ENCODE results near the gene HSPB6. TPM values are rescaled to one million over a fixed set of nuclear protein-coding genes. Genes with fewer than 3 reads are reported as not detected.
"Not testable (repeated sequence)": the region's sequence is repeated elsewhere in the genome, so short reads cannot be mapped to it uniquely, and the experiment has no call there.

Gene HSPB6
- total RNA-seq, 1 donor from 2014 or later, result 0.17 TPM

- Histone ChIP-seq H3K4me3 (ENCODE audit: low read depth, low read length) (no peak overlapping the region), H3K36me3 (ENCODE audit: control insufficient read depth, insufficient read depth, low read length) (no peaks in the 10 kb centered on the region), H3K27me3 (ENCODE audit: control insufficient read depth, insufficient read depth, low read length) (peaks cover 26% of the 10 kb centered on the region)
- TF ChIP-seq, protein P1, sequence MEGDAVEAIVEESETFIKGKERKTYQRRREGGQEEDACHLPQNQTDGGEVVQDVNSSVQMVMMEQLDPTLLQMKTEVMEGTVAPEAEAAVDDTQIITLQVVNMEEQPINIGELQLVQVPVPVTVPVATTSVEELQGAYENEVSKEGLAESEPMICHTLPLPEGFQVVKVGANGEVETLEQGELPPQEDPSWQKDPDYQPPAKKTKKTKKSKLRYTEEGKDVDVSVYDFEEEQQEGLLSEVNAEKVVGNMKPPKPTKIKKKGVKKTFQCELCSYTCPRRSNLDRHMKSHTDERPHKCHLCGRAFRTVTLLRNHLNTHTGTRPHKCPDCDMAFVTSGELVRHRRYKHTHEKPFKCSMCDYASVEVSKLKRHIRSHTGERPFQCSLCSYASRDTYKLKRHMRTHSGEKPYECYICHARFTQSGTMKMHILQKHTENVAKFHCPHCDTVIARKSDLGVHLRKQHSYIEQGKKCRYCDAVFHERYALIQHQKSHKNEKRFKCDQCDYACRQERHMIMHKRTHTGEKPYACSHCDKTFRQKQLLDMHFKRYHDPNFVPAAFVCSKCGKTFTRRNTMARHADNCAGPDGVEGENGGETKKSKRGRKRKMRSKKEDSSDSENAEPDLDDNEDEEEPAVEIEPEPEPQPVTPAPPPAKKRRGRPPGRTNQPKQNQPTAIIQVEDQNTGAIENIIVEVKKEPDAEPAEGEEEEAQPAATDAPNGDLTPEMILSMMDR (IDR thresholded peaks at IDR 0.05; ENCODE audit: insufficient read depth, low read length, poor library complexity, severe bottlenecking), result no peak
- DNase-seq (ENCODE audit: low read depth), result no peak
Measured at GRCh38 chr19:35796645-35797542, 40.1 kb upstream of the HSPB6 start.

DNA sequence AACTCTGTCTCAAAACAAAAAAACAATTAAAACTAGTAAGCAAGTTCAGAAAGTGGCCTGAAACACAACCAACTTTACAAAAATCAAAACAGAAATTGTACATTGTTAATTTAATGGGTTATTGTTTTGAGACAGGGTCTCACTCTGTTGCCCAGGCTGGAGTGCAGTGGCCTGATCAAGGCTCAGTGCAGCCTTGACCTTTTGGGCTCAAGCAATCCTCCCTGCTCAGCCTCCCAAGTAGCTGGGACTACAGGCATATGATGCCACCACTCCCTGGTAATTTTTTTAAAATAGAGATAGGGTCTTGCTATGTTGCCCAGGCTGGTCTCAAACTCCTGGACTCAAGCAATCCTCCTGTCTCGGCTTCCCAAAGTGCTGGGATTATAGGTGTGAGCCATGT, 38.7 kb upstream of the HSPB6 start:
- peaks cover 28% of the 10 kb centered on the region for H3K27me3 ChIP-seq (ENCODE audit: control insufficient read depth, insufficient read depth, low read length)
- not testable (repeated sequence) for H3K4me3 ChIP-seq (ENCODE audit: low read depth, low read length); H3K36me3 ChIP-seq (ENCODE audit: control insufficient read depth, insufficient read depth, low read length); DNase-seq (ENCODE audit: low read depth)

DNA sequence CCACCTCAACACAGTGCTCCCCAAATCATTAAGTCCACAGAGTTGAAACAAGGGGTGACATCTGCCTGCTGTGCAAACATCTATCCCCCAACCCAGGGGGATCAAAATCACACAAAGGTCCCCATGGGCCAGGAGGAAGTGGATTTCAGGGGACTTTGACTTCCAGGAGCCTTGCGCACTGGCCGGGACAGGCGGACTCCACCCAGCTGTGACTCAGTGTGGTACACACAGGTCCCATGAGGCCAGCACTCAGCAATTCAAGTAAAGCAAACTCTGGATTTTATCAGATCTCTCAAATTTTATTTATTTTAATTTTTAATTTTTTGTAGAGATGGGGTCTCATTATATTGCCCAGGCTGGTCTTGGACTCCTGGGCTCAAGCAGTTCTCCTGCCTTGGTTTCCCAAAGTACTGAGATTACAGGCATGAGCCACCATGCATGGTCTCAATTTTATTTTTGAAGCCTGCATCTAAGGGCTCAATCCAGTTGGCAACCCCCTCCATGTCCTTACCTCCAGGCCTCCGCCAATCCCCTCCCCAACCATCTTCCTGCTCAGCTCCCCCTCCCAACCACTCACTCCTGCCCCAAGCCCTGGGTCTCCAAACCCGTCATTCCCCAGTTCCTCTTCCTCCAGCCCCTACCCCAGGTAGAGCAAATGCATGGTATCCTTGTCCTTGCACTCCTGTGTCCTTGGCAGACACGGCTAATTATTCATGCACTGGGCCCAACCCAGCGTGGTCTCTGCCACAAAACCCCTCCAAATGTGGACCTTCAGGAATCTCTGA, 36.7 kb upstream of the HSPB6 start:
- Histone ChIP-seq H3K36me3 (ENCODE audit: control insufficient read depth, insufficient read depth, low read length) (no peaks in the 10 kb centered on the region), H3K4me3 (ENCODE audit: low read depth, low read length) (no peak overlapping the region), H3K27me3 (ENCODE audit: control insufficient read depth, insufficient read depth, low read length) (peaks cover 28% of the 10 kb centered on the region)
- DNase-seq (ENCODE audit: low read depth), result no peak
- TF ChIP-seq, protein P1 (IDR thresholded peaks at IDR 0.05; ENCODE audit: insufficient read depth, low read length, poor library complexity, severe bottlenecking), result no peak

- no peak for DNase-seq (ENCODE audit: low read depth)
- H3K36me3 ChIP-seq (ENCODE audit: control insufficient read depth, insufficient read depth, low read length), result no peaks in the 10 kb centered on the region
- H3K27me3 ChIP-seq (ENCODE audit: control insufficient read depth, insufficient read depth, low read length), result peaks cover 24% of the 10 kb centered on the region
- H3K4me3 ChIP-seq (ENCODE audit: low read depth, low read length), result no peak overlapping the region
- TF ChIP-seq, protein P1 (IDR thresholded peaks at IDR 0.05; ENCODE audit: insufficient read depth, low read length, poor library complexity, severe bottlenecking), result no peak
Measured at GRCh38 chr19:35792888-35793287, 36.1 kb upstream of the HSPB6 start.

DNA sequence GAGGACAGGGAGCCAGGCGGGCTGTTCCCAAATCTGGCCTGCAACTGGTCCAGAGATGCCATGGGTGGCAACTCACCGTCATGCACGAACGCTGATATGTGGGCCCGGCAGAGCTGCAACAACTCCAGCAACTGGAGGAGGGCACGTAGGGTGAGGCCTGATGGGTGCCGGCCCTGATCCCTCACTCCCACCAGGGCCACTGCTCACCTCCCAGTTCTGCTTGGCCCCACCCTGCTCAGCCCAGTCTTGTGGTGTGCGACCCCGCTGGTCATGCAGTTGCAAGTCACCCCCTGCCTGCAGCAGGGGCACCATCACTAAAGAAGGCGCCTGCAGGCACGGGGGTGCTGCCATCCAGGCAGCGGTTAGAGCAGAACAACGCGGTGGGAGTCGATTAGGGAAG, 35.5 kb upstream of the HSPB6 start:
- TF ChIP-seq, protein P1 (IDR thresholded peaks at IDR 0.05; ENCODE audit: insufficient read depth, low read length, poor library complexity, severe bottlenecking), result no peak
- H3K4me3 ChIP-seq (ENCODE audit: low read depth, low read length), result no peak overlapping the region
- no peak for DNase-seq (ENCODE audit: low read depth)
- no peaks in the 10 kb centered on the region for H3K36me3 ChIP-seq (ENCODE audit: control insufficient read depth, insufficient read depth, low read length)
- H3K27me3 ChIP-seq (ENCODE audit: control insufficient read depth, insufficient read depth, low read length), result peaks cover 18% of the 10 kb centered on the region

DNA sequence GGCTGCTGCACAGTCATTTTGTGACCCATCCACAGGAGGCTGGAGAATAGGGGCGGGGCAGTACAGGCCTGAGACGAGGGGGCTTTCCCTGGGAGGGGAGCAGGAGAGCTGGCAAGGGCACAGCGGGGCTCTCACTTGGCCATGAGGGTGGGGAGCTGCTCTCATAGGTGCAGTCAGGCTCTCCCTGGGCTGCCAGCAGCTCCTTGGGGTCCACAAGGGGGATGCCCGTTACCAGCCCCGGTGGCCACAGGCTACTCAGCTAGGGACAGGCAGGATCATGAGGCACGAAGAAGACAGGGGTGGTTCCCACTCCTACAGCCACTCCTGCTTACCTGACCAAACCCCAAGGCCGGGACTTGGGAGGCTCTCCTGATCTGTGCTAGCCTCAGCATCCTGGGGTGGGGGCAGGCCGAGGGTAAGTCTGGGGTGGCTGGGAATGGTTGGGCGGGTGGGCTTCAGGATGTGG, 35.0 kb upstream of the HSPB6 start:
- Histone ChIP-seq H3K36me3 (ENCODE audit: control insufficient read depth, insufficient read depth, low read length) (no peaks in the 10 kb centered on the region), H3K4me3 (ENCODE audit: low read depth, low read length) (no peak overlapping the region), H3K27me3 (ENCODE audit: control insufficient read depth, insufficient read depth, low read length) (peaks cover 13% of the 10 kb centered on the region)
- DNase-seq (ENCODE audit: low read depth), result no peak
- TF ChIP-seq, protein P1 (IDR thresholded peaks at IDR 0.05; ENCODE audit: insufficient read depth, low read length, poor library complexity, severe bottlenecking), result no peak

Measured in kidney epithelial cell (primary cell).